Immature natural killer cell (primary cell): Measurements from ENCODE around the gene MAP3K6. TPM values are rescaled to one million over a fixed set of nuclear protein-coding genes. Genes with fewer than 3 reads are reported as not detected.
"Not testable (repeated sequence)": the region's sequence is repeated elsewhere in the genome, so short reads cannot be mapped to it uniquely, and the experiment has no call there.

Experiments
- DNase-seq, 3 donors: peaks; one replicate each; pipeline ENCODE4 v3.0.0; 2022; ENCODE audit warnings: mixed read lengths in 1 of 3
- H3K27ac Mint-ChIP-seq, 6 donors: one replicate each; pipeline ENCODE4 v1.8.0; 2020; ENCODE audit warnings: mixed read lengths in 6 of 6, mild to moderate bottlenecking in 5 of 6, inconsistent platforms in 4 of 6, moderate library complexity in 3 of 6
- H3K27me3 Mint-ChIP-seq, 3 donors: one replicate each; pipeline ENCODE4 v1.8.0; 2020 to 2021; ENCODE audit warnings: low read depth in 3 of 3, mild to moderate bottlenecking in 3 of 3, mixed read lengths in 3 of 3, moderate library complexity in 3 of 3, inconsistent platforms in 1 of 3
- H3K36me3 Mint-ChIP-seq, 3 donors: one replicate each; pipeline ENCODE4 v1.8.0; 2020; ENCODE audit warnings: mixed read lengths in 3 of 3, inconsistent platforms in 2 of 3, mild to moderate bottlenecking in 2 of 3
- H3K4me1 Mint-ChIP-seq, 2 donors: one replicate each; pipeline ENCODE4 v1.8.0; 2020; ENCODE audit warnings: inconsistent platforms in 2 of 2, mild to moderate bottlenecking in 2 of 2, mixed read lengths in 2 of 2, moderate library complexity in 1 of 2
- H3K4me3 Mint-ChIP-seq, 5 donors: one replicate each; pipeline ENCODE4 v1.8.0; 2020; ENCODE audit warnings: mild to moderate bottlenecking in 5 of 5, mixed read lengths in 5 of 5, inconsistent platforms in 3 of 5, moderate library complexity in 3 of 5
- H3K9me3 Mint-ChIP-seq, 6 donors: one replicate each; pipeline ENCODE4 v1.8.0; 2020; ENCODE audit warnings: mild to moderate bottlenecking in 6 of 6, mixed read lengths in 6 of 6, inconsistent platforms in 4 of 6, moderate library complexity in 3 of 6
- polyA plus RNA-seq, 3 donors: library from polyadenylated mRNA; unstranded; fragments of 300-500 nt; fragmentation: Illumina TruSeq; gene quantifications; one replicate each; pipeline ENCODE4 v1.2.3, GENCODE V29; 2021

The MAP3K6 gene
- polyA plus RNA-seq, 3 donors from 2014 or later: 2.0 to 5.1 (median 3.6) TPM

GRCh38 chr1:27392778-27393635, 26.2 kb upstream of the MAP3K6 start:
- no peak for DNase-seq
- H3K4me3 Mint-ChIP-seq: peak overlapping the region; percentile 27 to 60 (median 48)
- no peaks in the 10 kb centered on the region for H3K9me3 Mint-ChIP-seq
- peak overlapping the region in 1 of 6 donors; percentile 11 for H3K27ac Mint-ChIP-seq
- peaks cover 9 to 18% of the 10 kb centered on the region in 2 donors for H3K4me1 Mint-ChIP-seq
- H3K36me3 Mint-ChIP-seq: no peaks in the 10 kb centered on the region
- peaks cover 6 to 26% (median 18%) of the 10 kb centered on the region in 3 donors for H3K27me3 Mint-ChIP-seq

- peak within 1 kb of the TSS; percentile 59 to 91 (median 82) for H3K4me3 Mint-ChIP-seq
- DNase-seq: peak; percentile 87 to 90 (median 88)
- H3K27ac Mint-ChIP-seq: peak within 1 kb of the TSS in 5 of 6 donors; percentile 67 to 96 (median 91)
- peaks cover 9 to 18% of the 10 kb centered on the region in 2 donors for H3K4me1 Mint-ChIP-seq
- no peaks in the 10 kb centered on the region for H3K9me3 Mint-ChIP-seq
- peaks cover 6 to 24% (median 12%) of the 10 kb centered on the region in 3 donors for H3K27me3 Mint-ChIP-seq
- no peaks in the 10 kb centered on the region for H3K36me3 Mint-ChIP-seq
Measured at GRCh38 chr1:27392096-27392777, 25.5 kb upstream of the MAP3K6 start, which contains the start of gene GPR3. Gene GPR3, plus strand, starts transcription at chr1:27392622. Its CDS starts 1,177 bp downstream, at chr1:27393799.

- H3K4me3 Mint-ChIP-seq: peak overlapping the region; percentile 59 to 91 (median 82)
- H3K9me3 Mint-ChIP-seq: no peaks in the 10 kb centered on the region
- peaks cover 9 to 18% of the 10 kb centered on the region in 2 donors for H3K4me1 Mint-ChIP-seq
- no peak for DNase-seq
- peaks cover 6 to 24% (median 11%) of the 10 kb centered on the region in 3 donors for H3K27me3 Mint-ChIP-seq
- H3K36me3 Mint-ChIP-seq: no peaks in the 10 kb centered on the region
- H3K27ac Mint-ChIP-seq: peak overlapping the region in 4 of 6 donors; percentile 67 to 96 (median 88)
Measured at GRCh38 chr1:27391511-27392095, 24.8 kb upstream of the MAP3K6 start.

GRCh38 chr1:27388337-27389005, 21.7 kb upstream of the MAP3K6 start:
- H3K9me3 Mint-ChIP-seq: no peaks in the 10 kb centered on the region

GRCh38 chr1:27384797-27385196, 18.0 kb upstream of the MAP3K6 start:
- not testable (repeated sequence) for DNase-seq, H3K4me1 Mint-ChIP-seq, H3K27me3 Mint-ChIP-seq, H3K27ac Mint-ChIP-seq, H3K4me3 Mint-ChIP-seq, H3K9me3 Mint-ChIP-seq, H3K36me3 Mint-ChIP-seq

More at GRCh38 chr1:27388337-27389005, 21.7 kb upstream of the MAP3K6 start:
- Mint-ChIP-seq H3K27me3 (peaks cover 6 to 15% (median 11%) of the 10 kb centered on the region in 3 donors), H3K4me1 (peaks cover 9 to 13% of the 10 kb centered on the region in 2 donors), H3K27ac (peak overlapping the region in 2 of 6 donors; percentile 51 to 74), H3K36me3 (no peaks in the 10 kb centered on the region), H3K4me3 (peak overlapping the region in 1 of 5 donors; percentile 11)
- DNase-seq: peak; percentile 59 to 69 (median 65)

- peaks cover 2 to 3% (median 2%) of the 10 kb centered on the region in 3 donors for H3K27me3 Mint-ChIP-seq
- no peak for DNase-seq
- H3K27ac Mint-ChIP-seq: no peak overlapping the region
- H3K4me3 Mint-ChIP-seq: no peak overlapping the region
- peaks cover 0 to 2% of the 10 kb centered on the region in 2 donors for H3K4me1 Mint-ChIP-seq
- no peaks in the 10 kb centered on the region for H3K36me3 Mint-ChIP-seq
- H3K9me3 Mint-ChIP-seq: no peaks in the 10 kb centered on the region
Measured at GRCh38 chr1:27383661-27384060, 16.9 kb upstream of the MAP3K6 start.

- Mint-ChIP-seq H3K4me1 (no peaks in the 10 kb centered on the region), H3K27me3 (peaks cover 2% of the 10 kb centered on the region in 3 donors), H3K27ac (no peak within 1 kb of the TSS), H3K4me3 (no peak within 1 kb of the TSS), H3K9me3 (no peaks in the 10 kb centered on the region), H3K36me3 (no peaks in the 10 kb centered on the region)
- peak in 1 of 3 donors; percentile 26 for DNase-seq
Measured at GRCh38 chr1:27383039-27383605, 16.4 kb upstream of the MAP3K6 start, which contains the start of gene CD164L2. Gene CD164L2, minus strand, starts transcription at chr1:27383333. Its CDS starts 94 bp downstream, at chr1:27383239.

GRCh38 chr1:27381969-27382762, 15.4 kb upstream of the MAP3K6 start:
- no peaks in the 10 kb centered on the region for H3K9me3 Mint-ChIP-seq
- H3K27ac Mint-ChIP-seq: peak overlapping the region in 1 of 6 donors; percentile 48
- H3K4me3 Mint-ChIP-seq: no peak overlapping the region
- peaks cover 2% of the 10 kb centered on the region in 3 donors for H3K27me3 Mint-ChIP-seq
- no peaks in the 10 kb centered on the region for H3K4me1 Mint-ChIP-seq
- no peaks in the 10 kb centered on the region for H3K36me3 Mint-ChIP-seq
- no peak for DNase-seq

- H3K27ac Mint-ChIP-seq: no peak overlapping the region
Measured at GRCh38 chr1:27380766-27381733, 14.3 kb upstream of the MAP3K6 start.

GRCh38 chr1:27380224-27380623, 13.5 kb upstream of the MAP3K6 start:
- no peaks in the 10 kb centered on the region for H3K36me3 Mint-ChIP-seq

More at GRCh38 chr1:27380766-27381733, 14.3 kb upstream of the MAP3K6 start:
- Mint-ChIP-seq H3K36me3 (no peaks in the 10 kb centered on the region), H3K4me1 (no peaks in the 10 kb centered on the region), H3K9me3 (no peaks in the 10 kb centered on the region), H3K4me3 (no peak overlapping the region), H3K27me3 (peaks cover 2% of the 10 kb centered on the region in 3 donors)
- no peak for DNase-seq

GRCh38 chr1:27379564-27380122, 12.9 kb upstream of the MAP3K6 start:
- no peak overlapping the region for H3K4me3 Mint-ChIP-seq
- H3K9me3 Mint-ChIP-seq: no peaks in the 10 kb centered on the region
- peaks cover 0 to 2% (median 2%) of the 10 kb centered on the region in 3 donors for H3K27me3 Mint-ChIP-seq
- no peak for DNase-seq
- no peak overlapping the region for H3K27ac Mint-ChIP-seq
- no peaks in the 10 kb centered on the region for H3K4me1 Mint-ChIP-seq
- no peaks in the 10 kb centered on the region for H3K36me3 Mint-ChIP-seq

More at GRCh38 chr1:27380224-27380623, 13.5 kb upstream of the MAP3K6 start:
- Mint-ChIP-seq H3K9me3 (no peaks in the 10 kb centered on the region), H3K4me1 (no peaks in the 10 kb centered on the region), H3K27me3 (peaks cover 0 to 2% (median 2%) of the 10 kb centered on the region in 3 donors), H3K4me3 (no peak overlapping the region), H3K27ac (no peak overlapping the region)
- DNase-seq: no peak
